ENCODE measurements around the gene RTP2.

DNA sequence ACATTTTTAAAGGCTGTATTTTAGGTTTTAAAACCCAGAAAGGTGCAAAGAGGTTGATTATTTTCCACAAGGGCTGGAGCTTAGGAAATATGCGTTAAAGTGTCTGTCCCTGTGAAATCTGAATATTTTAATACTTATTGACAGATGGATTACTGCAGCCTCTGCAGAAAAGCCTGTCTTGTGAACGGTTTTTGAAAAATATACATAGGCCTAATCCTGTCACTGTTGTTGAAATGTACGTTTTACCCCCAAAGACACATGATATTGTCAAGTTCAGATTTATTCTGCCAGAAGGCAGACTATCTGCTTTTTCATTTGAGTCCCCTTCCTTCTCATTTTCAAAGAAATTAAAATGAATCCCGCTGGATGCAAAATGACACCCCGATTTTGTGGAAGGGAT is 45.1 kb upstream of the RTP2 start:
- TF ChIP-seq, protein P1, sequence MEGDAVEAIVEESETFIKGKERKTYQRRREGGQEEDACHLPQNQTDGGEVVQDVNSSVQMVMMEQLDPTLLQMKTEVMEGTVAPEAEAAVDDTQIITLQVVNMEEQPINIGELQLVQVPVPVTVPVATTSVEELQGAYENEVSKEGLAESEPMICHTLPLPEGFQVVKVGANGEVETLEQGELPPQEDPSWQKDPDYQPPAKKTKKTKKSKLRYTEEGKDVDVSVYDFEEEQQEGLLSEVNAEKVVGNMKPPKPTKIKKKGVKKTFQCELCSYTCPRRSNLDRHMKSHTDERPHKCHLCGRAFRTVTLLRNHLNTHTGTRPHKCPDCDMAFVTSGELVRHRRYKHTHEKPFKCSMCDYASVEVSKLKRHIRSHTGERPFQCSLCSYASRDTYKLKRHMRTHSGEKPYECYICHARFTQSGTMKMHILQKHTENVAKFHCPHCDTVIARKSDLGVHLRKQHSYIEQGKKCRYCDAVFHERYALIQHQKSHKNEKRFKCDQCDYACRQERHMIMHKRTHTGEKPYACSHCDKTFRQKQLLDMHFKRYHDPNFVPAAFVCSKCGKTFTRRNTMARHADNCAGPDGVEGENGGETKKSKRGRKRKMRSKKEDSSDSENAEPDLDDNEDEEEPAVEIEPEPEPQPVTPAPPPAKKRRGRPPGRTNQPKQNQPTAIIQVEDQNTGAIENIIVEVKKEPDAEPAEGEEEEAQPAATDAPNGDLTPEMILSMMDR (IDR thresholded peaks at IDR 0.05): no peak
- TF ChIP-seq EZH2 (IDR thresholded peaks at IDR 0.05) (no peak), EZH2phosphoT487 (IDR thresholded peaks at IDR 0.05) (no peak)

Data from neural progenitor cell (in vitro differentiated cells).